ENCODE results near the gene RPH3AL. TPM values are rescaled to one million over a fixed set of nuclear protein-coding genes. Genes with fewer than 3 reads are reported as not detected.
"Not testable (repeated sequence)": the region's sequence is repeated elsewhere in the genome, so short reads cannot be mapped to it uniquely, and the experiment has no call there.

The RPH3AL gene
- total RNA-seq, 1 experiment from 2014 or later: 3.9 TPM

- DNase-seq (ENCODE audit: low spot score): no peak
These were observed 172.0 kb downstream of the RPH3AL start for GRCh38 chr17:180381-181244.

DNA sequence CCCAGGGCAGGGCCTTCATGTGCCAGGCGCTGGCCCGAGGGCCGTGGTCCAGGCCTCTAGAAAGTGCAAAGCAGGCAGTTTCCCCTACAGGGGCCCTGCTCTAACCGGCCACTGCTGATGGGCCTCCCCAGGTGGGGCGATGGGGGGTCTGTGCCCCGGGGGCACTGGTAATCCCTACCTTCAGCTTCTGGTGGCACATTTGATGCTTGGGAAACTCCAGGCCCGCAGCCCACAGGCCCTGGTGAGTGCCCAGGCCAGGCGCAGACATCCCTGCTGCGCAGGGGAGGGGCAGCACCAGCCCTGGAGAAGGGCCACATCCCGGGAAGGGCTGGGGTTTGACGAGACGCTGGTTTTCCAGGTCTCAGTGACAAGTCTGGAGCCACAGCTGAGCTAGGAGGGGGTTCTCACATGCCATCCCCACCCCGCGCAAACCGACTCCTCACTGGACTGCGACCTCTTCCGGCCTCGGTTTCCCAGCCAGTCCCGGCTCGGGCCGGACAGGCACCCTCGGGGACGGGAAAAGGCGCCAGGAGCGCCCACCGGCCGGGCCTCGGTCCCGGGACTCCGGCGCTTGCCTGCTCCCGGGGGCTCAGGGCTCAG lies 172.7 kb downstream of the RPH3AL start:
- DNase-seq (ENCODE audit: low spot score): no peak

GRCh38 chr17:179066-179432 lies 173.6 kb downstream of the RPH3AL start:
- DNase-seq (ENCODE audit: low spot score): no peak

DNA sequence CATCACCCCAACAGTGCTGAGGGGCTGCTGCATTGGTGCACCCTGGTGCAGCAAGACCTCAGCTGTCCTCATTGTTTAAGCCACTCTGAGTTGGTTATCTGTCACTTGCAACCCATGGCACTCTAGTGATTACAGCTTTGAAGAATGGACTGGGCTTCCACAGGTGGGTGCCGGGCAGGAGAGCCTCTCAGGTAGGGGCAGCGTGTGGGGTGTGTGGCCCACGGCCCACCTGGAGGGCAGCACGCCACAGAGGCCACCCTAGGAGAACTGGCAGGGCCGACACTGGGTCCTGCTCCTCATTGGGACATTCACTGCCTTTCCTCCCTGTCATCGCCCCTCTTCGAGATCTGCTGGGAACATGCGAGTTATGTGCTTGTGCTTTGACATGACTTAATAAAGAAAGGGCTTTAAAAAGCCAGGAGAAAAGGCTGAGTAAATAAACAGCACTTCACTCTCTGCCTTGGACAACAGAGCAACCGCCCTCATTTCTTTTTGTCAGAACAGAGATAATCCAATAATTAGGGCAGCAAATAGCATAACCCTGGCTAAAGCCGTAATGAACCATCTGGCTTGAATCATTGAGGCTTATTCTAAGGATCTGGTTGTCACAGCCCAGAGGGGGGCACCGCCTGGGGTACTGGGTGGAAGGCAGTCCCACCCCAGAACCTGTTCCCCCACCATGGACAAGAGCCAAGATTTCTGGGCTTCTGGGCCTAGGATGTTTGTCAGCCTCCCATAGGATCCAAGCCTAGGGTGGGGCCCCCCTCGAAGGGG lies 174.1 kb downstream of the RPH3AL start:
- no peak for DNase-seq (ENCODE audit: low spot score)

DNA sequence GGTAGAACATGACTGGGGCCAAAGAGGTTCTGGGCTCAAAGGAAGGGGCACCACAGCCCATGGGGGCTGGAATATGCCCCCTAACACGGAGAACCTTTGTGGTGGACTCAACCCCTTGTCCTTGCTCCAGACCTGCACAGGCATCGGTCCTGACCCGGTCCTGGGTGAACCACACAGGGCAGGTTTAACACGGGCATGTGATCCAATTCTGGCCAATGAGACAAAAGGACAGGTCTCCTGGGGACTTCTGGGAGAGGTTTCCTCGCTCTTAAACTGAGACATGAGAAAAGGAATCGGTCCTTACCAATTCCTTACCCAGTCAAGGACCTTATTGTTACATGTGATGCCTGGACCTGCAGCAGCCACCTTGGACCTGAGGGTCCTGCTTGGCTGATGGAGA lies 174.8 kb downstream of the RPH3AL start:
- no peak for DNase-seq (ENCODE audit: low spot score)

DNA sequence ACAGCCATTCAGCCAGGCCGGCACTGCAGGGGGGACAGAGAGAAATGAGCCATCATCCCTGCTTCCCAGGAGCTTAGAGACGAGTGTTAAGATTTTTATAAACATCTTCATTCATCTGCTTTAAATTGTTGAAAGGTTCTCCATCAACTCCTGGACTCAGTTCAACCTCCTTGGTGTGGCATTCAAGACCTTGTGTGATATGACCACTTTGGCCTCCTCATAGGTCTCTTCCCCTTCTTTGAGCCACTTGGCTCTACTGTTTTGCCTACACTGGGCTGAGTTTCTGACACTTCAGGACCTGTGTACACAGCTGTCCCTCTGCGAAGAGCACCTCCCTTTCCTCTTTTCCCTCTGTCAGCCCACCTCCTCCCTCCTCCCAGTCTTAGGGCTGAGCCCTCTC lies 175.5 kb downstream of the RPH3AL start:
- no peak for DNase-seq (ENCODE audit: low spot score)

GRCh38 chr17:173166-173911 lies 179.3 kb downstream of the RPH3AL start:
- no peak for DNase-seq (ENCODE audit: low spot score)

GRCh38 chr17:172401-172800 lies 180.2 kb downstream of the RPH3AL start:
- DNase-seq (ENCODE audit: low spot score): no peak

DNA sequence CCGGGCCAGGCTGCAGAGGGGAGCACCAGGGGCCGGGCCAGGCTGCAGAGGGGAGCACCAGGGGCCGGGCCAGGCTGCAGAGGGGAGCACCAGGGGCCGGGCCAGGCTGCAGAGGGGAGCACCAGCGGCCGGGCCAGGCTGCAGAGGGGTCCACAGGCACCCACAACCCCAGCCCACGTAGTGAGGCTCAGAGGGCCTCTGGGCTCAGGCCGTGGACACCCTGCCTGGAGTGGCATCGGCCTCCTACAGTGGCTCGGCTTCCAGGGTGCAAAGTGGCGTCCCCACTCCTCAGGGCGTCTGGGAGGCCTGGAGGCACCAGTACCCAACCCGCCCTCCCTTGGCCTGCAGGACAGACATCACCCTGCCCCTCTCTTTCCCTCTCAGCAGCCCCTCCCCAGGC lies 180.7 kb downstream of the RPH3AL start:
- DNase-seq (ENCODE audit: low spot score): no peak

DNA sequence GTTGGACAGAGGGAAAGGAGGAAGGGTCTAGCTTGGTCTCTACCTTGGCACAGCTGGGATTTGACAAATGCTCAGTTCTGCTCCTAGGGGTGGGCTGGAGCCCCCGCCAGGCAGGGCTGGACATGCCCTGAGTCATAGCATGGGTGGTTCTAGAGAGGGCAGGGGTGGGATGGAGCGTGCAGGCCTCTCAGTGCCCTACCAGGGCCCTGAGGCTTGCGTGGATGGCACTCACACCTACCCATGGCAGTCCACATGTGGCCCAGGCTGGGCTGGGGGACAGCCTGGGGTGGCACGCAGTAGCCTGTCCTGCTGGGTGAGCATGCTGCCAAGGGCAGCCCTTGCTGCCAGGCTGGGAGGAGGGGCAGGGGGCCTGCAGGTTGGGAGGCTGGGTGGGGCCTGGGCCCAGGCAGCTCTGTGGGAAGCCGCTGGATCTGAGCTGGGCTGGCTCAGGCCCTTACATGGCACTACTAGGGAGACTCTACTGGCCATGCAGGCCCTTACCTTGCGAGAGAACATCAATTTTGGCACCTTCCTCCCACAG lies 182.4 kb downstream of the RPH3AL start:
- no peak for DNase-seq (ENCODE audit: low spot score)

GRCh38 chr17:168614-169013 lies 184.0 kb downstream of the RPH3AL start:
- DNase-seq (ENCODE audit: low spot score): not testable (repeated sequence)

- DNase-seq (ENCODE audit: low spot score): no peak
These were observed 186.7 kb downstream of the RPH3AL start for GRCh38 chr17:165939-166338.

- DNase-seq (ENCODE audit: low spot score): peak; percentile 50
These were observed 188.0 kb downstream of the RPH3AL start for GRCh38 chr17:164303-165235.

DNA sequence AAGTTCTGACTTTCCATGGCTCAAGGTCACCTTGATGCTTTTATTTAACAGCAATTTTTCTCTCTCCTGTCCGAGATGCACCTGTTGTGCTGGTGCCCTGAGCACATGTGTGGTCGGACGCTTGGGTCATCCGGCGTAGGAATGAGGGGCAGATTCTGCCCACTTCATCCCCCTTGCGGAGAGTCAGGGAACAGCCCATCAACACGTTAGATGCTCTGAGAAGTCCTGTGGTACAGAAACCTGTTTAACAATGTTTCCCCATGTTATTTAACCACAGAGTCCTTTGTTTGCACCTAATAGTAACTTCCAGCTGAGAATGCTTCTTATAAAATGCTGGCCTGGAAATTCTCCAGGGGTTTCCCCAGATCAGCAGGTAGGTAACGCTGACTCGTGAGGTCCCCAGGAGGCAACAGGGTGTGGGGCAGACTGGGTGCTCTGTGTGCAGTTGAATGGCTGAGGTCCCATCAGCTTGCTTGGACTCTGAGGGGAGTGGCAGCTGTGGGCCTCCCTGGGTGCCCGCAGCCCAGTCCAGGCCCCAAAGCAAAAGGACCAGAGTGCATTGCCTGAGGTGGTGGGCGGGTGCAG lies 189.0 kb downstream of the RPH3AL start:
- DNase-seq (ENCODE audit: low spot score): peak; percentile 32

- DNase-seq (ENCODE audit: low spot score): no peak
These were observed 189.9 kb downstream of the RPH3AL start for GRCh38 chr17:162689-163088.

Other genes with a start within 250 kb of the RPH3AL start
- gene SCGB1C2, start 215.2 kb downstream of the RPH3AL start, total RNA-seq (2014; rRNA removed; shearing (Covaris generic)): not detected in 2 replicates
- 0.14 TPM in 2 replicates for gene DOC2B, start 171.2 kb downstream of the RPH3AL start, total RNA-seq (2014; rRNA removed; shearing (Covaris generic))
- 89.1 and 96.9 TPM in 2 replicates for gene RFLNB, start 93.1 kb upstream of the RPH3AL start, total RNA-seq (2014; rRNA removed; shearing (Covaris generic))